SK-N-SH (cell line): Measurements from ENCODE around the gene TAF11L14. TPM values are rescaled to one million over a fixed set of nuclear protein-coding genes. Genes with fewer than 3 reads are reported as not detected.

ENCODE experiments used
- CTCF ChIA-PET: fragments of 300-600, 350-600 bp; formaldehyde crosslinking; extraction: SDS; loops from one replicate; lab custom pipeline; 2021; lab: Yijun Ruan, JAX
- POLR2A ChIA-PET: fragments of 350-600 bp; sonication (Branson Sonifier 250); formaldehyde crosslinking; extraction: SDS; loops from one replicate; lab custom pipeline; 2020; ENCODE audit warnings: antibody characterized with exemption, inconsistent platforms; lab: Yijun Ruan, JAX
- DNase-seq: peaks from one replicate; pipeline ENCODE4 v3.0.0; 2012
- H2AFZ ChIP-seq: fragments of 200-600 bp; sonication (generic); 2 replicates; pipeline ENCODE4 v1.8.1; 2016; ENCODE audit warnings: antibody characterized with exemption, mild to moderate bottlenecking, low read depth
- H3F3A ChIP-seq: fragments of 200-600 bp; sonication (generic); replicated peaks from 2 replicates; pipeline ENCODE3; 2016; ENCODE audit warnings: antibody characterized with exemption, mild to moderate bottlenecking; ENCODE audit not compliant: insufficient read depth
- H3K27ac ChIP-seq, 2 experiments: fragments of 200-500 bp in 1 of 2; fragments of 200-600 bp in 1 of 2; sonication (Bioruptor generic) in 1 of 2; sonication (generic), shearing (Covaris generic) in 1 of 2; 2 replicates each; pipeline versions ENCODE4 v1.5.1 to v1.6.1; 2014 to 2016; ENCODE audit warnings: low read depth in 2 of 2, inconsistent platforms in 1 of 2, low read length in 1 of 2, mild to moderate bottlenecking in 1 of 2, mixed read lengths in 1 of 2
- H3K27me3 ChIP-seq: fragments of 200-600 bp; sonication (generic), shearing (Covaris generic); 2 replicates; pipeline ENCODE4 v1.6.1; 2016; ENCODE audit warnings: mixed run types; ENCODE audit not compliant: insufficient read depth
- H3K36me3 ChIP-seq, 2 experiments: fragments of 200-500 bp in 1 of 2; fragments of 200-600 bp in 1 of 2; sonication (Bioruptor generic) in 1 of 2; sonication (generic) in 1 of 2; replicated peaks in 1 of 2; 2 replicates each; pipeline versions ENCODE3 to v1.5.1; 2014 to 2016; ENCODE audit warnings: low read length in 1 of 2, mild to moderate bottlenecking in 1 of 2; ENCODE audit not compliant: insufficient read depth in 2 of 2, control insufficient read depth in 1 of 2
- H3K4me1 ChIP-seq, 2 experiments: fragments of 200-500 bp in 1 of 2; fragments of 200-600 bp in 1 of 2; sonication (Bioruptor generic) in 1 of 2; sonication (generic), shearing (Covaris generic) in 1 of 2; 2 replicates each; pipeline versions ENCODE4 v1.5.1 to v1.6.1; 2014 to 2016; ENCODE audit warnings: low read depth in 1 of 2, low read length in 1 of 2, mixed run types in 1 of 2; ENCODE audit not compliant: insufficient read depth in 2 of 2, control insufficient read depth in 1 of 2
- H3K4me2 ChIP-seq: fragments of 200-600 bp; sonication (generic), shearing (Covaris generic); 2 replicates; pipeline ENCODE4 v1.6.1; 2017; ENCODE audit warnings: mixed run types
- H3K4me3 ChIP-seq, 2 experiments: fragments of 200-500 bp in 1 of 2; fragments of 200-600 bp in 1 of 2; sonication (Bioruptor generic) in 1 of 2; sonication (generic), shearing (Covaris generic) in 1 of 2; 2 replicates each; pipeline versions ENCODE4 v1.5.1 to v1.8.1; 2014 to 2016; ENCODE audit warnings: low read depth in 2 of 2, inconsistent platforms in 1 of 2, low read length in 1 of 2, mild to moderate bottlenecking in 1 of 2, mixed read lengths in 1 of 2, moderate library complexity in 1 of 2
- H3K79me2 ChIP-seq: fragments of 200-600 bp; sonication (generic); 2 replicates; pipeline ENCODE4 v1.8.1; 2017; ENCODE audit warnings: mild to moderate bottlenecking; ENCODE audit not compliant: insufficient read depth
- H3K9ac ChIP-seq: fragments of 200-600 bp; sonication (generic); 2 replicates; pipeline ENCODE4 v1.6.1; 2017; ENCODE audit warnings: mixed run types
- H3K9me2 ChIP-seq: fragments of 200-600 bp; sonication (generic); 2 replicates; pipeline ENCODE4 v1.6.1; 2017; ENCODE audit warnings: mixed run types
- H3K9me3 ChIP-seq: fragments of 200-600 bp; sonication (generic); 2 replicates; pipeline ENCODE4 v1.6.1; 2017; ENCODE audit warnings: mixed run types, mild to moderate bottlenecking, moderate library complexity
- H4K20me1 ChIP-seq: fragments of 200-600 bp; sonication (generic); 2 replicates; pipeline ENCODE4 v1.6.1; 2017; ENCODE audit warnings: mild to moderate bottlenecking, mixed run types; ENCODE audit not compliant: insufficient read depth
- CHD2 ChIP-seq: fragments of 150-350 bp; IDR thresholded peaks from 2 replicates; pipeline ENCODE4 v1.6.1; 2018; ENCODE audit warnings: low read length; ENCODE audit not compliant: partially characterized antibody
- IRF3 ChIP-seq: fragments of 150-350 bp; IDR thresholded peaks from 2 replicates; pipeline ENCODE4 v1.6.1; 2016; ENCODE audit warnings: mild to moderate bottlenecking, low read depth, low read length
- MEF2A ChIP-seq: IDR thresholded peaks from 2 replicates; pipeline ENCODE4 v1.4.0; 2012; ENCODE audit warnings: low read depth, borderline replicate concordance
- POLR2AphosphoS5 ChIP-seq: IDR thresholded peaks from 2 replicates; pipeline ENCODE4 v1.6.1; 2012; ENCODE audit warnings: low read depth, low read length
- TAF1 ChIP-seq: IDR thresholded peaks from 2 replicates; pipeline ENCODE4 v1.6.1; 2012; ENCODE audit warnings: low read depth, mild to moderate bottlenecking, low read length, moderate library complexity, borderline replicate concordance
- USF2 ChIP-seq: fragments of 150-350 bp; IDR thresholded peaks from 2 replicates; pipeline ENCODE4 v1.6.1; 2017; ENCODE audit warnings: antibody characterized with exemption, low read length, low read depth, borderline replicate concordance
- YY1 ChIP-seq: IDR thresholded peaks from 2 replicates; pipeline ENCODE4 v1.4.0; 2012; ENCODE audit warnings: low read depth, mild to moderate bottlenecking
- WGBS: methylation state at CpG from one replicate; pipeline ENCODE4 v1.1.6; 2017; ENCODE audit warnings: low lambda C conversion rate; 5-methylcytosine and 5-hydroxymethylcytosine counted together
- polyA plus RNA-seq, 3 experiments: library from polyadenylated mRNA; depleted of rRNA; stranded (reverse); fragments of >200 nt; gene quantifications; 2 replicates each; pipeline ENCODE4 v1.2.3, GENCODE V29; 2012
- TF ChIP-seq, protein P1 (sequence below): IDR thresholded peaks from 2 replicates; pipeline ENCODE4 v1.4.0; 2012; ENCODE audit warnings: low read depth
- TF ChIP-seq, protein P2 (sequence below): fragments of 200-600 bp; sonication (generic); IDR thresholded peaks from 2 replicates; pipeline ENCODE4 v1.6.1; 2017; ENCODE audit warnings: antibody characterized with exemption, mild to moderate bottlenecking, moderate library complexity

Gene TAF11L14
- polyA plus RNA-seq, 1 of the 3 experiments (the other 2 are of a cell fraction): not detected

GRCh38 chr5:17655921-17656320 lies 21.7 kb downstream of the TAF11L14 start:
- Histone ChIP-seq H3F3A (no peaks in the 10 kb centered on the region), H3K79me2 (no peaks in the 10 kb centered on the region), H3K27me3 (no peaks in the 10 kb centered on the region), H3K4me3 (no peak overlapping the region), H3K27ac (no peak overlapping the region), H3K9ac (no peak overlapping the region), H3K4me2 (no peak overlapping the region), H3K4me1 (no peaks in the 10 kb centered on the region), H3K9me3 (peaks cover 2% of the 10 kb centered on the region; the same call in 1 of the 2 replicates), H3K9me2 (no peaks in the 10 kb centered on the region), H3K36me3 (no peaks in the 10 kb centered on the region), H4K20me1 (no peaks in the 10 kb centered on the region), H2AFZ (no peak overlapping the region)
- 17% methylated on average over 6 of the region's 6 CpGs for WGBS
- no peak for DNase-seq
- CTCF ChIA-PET: no interaction called here
- TF ChIP-seq MEF2A: no peak
- POLR2A ChIA-PET: no interaction called here

GRCh38 chr5:17663182-17663581 lies 28.9 kb downstream of the TAF11L14 start:
- no peak for DNase-seq
- no peaks in the 10 kb centered on the region for H3K27me3 ChIP-seq
- no peak overlapping the region for H2AFZ ChIP-seq
- H3F3A ChIP-seq: no peaks in the 10 kb centered on the region
- H3K9me2 ChIP-seq: no peaks in the 10 kb centered on the region
- POLR2A ChIA-PET: interaction anchor here (0.6 kb wide), 1 partner anchor 1160 kb away, joined by 3 read pairs; no protein-coding TSS in a partner anchor
- WGBS: 21% methylated on average over 6 of the region's 8 CpGs
- H3K9me3 ChIP-seq: peaks cover 4% of the 10 kb centered on the region; the same call in 1 of the 2 replicates
- no peaks in the 10 kb centered on the region for H3K4me1 ChIP-seq
- no peak overlapping the region for H3K9ac ChIP-seq
- CTCF ChIA-PET: no interaction called here
- no peaks in the 10 kb centered on the region for H3K79me2 ChIP-seq
- no peak for TF ChIP-seq IRF3
- TF ChIP-seq, protein P1, sequence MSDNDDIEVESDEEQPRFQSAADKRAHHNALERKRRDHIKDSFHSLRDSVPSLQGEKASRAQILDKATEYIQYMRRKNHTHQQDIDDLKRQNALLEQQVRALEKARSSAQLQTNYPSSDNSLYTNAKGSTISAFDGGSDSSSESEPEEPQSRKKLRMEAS: no peak
- TF ChIP-seq POLR2AphosphoS5: no peak
- no peak for TF ChIP-seq CHD2
- no peak for TF ChIP-seq TAF1
- no peak for TF ChIP-seq YY1
- no peak for TF ChIP-seq USF2
- TF ChIP-seq MEF2A: no peak
- TF ChIP-seq, protein P2, sequence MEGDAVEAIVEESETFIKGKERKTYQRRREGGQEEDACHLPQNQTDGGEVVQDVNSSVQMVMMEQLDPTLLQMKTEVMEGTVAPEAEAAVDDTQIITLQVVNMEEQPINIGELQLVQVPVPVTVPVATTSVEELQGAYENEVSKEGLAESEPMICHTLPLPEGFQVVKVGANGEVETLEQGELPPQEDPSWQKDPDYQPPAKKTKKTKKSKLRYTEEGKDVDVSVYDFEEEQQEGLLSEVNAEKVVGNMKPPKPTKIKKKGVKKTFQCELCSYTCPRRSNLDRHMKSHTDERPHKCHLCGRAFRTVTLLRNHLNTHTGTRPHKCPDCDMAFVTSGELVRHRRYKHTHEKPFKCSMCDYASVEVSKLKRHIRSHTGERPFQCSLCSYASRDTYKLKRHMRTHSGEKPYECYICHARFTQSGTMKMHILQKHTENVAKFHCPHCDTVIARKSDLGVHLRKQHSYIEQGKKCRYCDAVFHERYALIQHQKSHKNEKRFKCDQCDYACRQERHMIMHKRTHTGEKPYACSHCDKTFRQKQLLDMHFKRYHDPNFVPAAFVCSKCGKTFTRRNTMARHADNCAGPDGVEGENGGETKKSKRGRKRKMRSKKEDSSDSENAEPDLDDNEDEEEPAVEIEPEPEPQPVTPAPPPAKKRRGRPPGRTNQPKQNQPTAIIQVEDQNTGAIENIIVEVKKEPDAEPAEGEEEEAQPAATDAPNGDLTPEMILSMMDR: no peak
- H3K4me3 ChIP-seq: no peak overlapping the region
- H3K27ac ChIP-seq: no peak overlapping the region
- H4K20me1 ChIP-seq: no peaks in the 10 kb centered on the region
- H3K4me2 ChIP-seq: no peak overlapping the region
- no peaks in the 10 kb centered on the region for H3K36me3 ChIP-seq
